A204.1 (cell line): ENCODE measurements around the gene ARHGAP21.
"Not testable (repeated sequence)": the region's sequence is repeated elsewhere in the genome, so short reads cannot be mapped to it uniquely, and the experiment has no call there.

Experiments used
- FAIRE-seq: peaks from 2 replicates; lab custom pipeline; 2012; peaks lifted over from hg19 to GRCh38; lab: Jason Lieb, UNC

Gene ARHGAP21

DNA sequence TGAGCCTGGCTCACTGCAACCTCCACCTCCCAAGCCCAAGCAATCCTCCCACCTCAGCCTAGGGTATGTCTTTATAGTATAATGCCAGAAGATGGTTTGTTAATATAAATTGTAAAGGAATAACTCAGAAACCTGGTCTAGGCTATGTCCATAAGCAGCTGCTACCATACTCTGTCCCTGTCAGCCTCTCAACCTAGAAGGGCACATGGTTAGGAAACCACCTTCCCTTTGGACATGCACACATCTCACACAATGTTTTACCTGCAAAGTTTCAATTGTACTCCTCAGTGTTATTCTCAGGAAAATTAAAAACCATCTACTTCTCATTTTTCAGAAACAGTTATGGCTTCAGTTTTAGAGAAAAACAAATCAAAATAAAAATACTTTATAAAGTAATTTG lies 40.1 kb downstream of the ARHGAP21 start:
- no peak for FAIRE-seq

DNA sequence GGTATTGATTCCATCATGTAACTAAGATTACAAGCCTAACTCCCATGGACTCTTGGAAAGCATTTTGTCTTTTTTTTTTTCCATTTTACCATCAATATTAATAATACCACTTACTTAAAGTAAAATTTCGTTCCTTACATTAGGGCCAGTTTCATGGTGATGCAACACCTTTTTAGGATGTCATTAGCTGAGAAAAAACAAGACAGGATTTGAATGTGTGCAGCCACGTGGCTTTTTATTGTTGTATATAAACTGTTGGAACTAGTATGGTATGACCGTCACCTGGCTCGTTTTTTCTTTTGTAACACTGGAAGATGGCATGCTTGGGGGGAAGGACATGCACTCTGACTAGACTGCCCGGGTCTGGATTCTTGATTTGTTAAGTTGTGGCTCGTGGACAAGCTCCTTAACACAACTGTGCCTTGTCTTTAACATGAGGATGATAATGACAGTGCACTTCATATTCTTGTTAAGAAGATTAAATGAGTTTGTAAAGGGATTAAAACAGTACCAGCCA lies 42.1 kb downstream of the ARHGAP21 start:
- no peak for FAIRE-seq

- FAIRE-seq = no peak
Observed at GRCh38 chr10:24680647-24681524, 42.8 kb downstream of the ARHGAP21 start.

- no peak for FAIRE-seq
Observed at GRCh38 chr10:24678757-24679156, 44.9 kb downstream of the ARHGAP21 start.

DNA sequence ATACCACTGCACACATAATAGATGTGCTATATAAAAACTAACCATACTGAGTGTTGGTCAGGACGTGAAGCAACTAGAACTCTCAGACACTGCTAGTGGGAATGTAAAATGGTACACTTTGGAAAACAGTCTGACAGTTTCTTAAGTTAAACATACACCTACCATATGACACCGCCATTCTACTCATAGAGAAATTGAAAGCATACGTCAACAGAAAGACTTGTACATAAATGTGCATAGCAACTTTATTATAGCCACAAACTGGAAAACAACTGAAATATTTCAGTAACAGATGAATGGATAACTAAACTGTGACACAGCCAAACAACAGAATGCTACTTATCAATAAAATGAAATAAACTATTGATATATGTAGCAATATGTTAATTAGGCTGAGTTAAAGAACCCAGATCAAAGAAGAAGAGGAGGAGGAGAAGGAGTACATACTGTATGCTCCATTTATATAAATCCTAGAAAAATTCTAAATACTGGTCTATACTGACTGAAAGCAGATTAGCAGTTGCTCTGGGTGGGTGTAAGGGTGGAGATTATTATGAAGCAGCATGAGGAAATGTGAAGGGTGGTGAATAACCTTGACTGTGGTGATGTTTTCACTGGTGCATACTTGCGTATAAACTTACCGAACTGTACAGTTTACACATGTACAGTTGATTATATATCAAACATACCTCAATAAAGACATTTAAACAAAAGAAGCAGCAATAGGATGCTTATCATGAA lies 48.6 kb downstream of the ARHGAP21 start:
- FAIRE-seq = no peak

GRCh38 chr10:24670964-24671670 lies 52.6 kb downstream of the ARHGAP21 start:
- FAIRE-seq = no peak

DNA sequence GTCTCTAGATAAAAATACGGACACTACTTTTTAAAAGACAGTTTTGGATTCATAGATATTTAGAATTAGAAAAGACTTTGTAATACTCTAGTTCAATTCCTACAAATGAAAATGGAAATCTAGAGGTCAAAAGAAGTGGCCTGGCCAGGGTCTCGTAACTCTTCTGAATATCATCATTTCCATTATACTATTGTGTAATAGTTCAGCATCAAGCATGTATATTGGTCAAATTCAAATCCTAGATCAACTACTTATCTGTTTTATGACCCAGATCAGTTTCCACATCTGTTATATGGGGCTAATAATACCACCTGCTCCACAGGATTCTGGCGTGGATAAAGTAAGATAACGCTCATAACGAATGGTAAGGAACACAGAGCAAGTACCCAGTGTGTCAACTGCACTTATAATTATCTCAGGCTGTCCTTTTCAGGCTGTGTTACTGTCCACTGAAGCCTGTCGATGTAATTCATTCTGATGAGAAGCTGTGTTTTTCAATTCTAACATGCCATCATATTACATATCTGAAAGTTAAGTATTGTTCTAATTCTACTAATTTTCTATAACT lies 54.3 kb downstream of the ARHGAP21 start:
- no peak for FAIRE-seq

DNA sequence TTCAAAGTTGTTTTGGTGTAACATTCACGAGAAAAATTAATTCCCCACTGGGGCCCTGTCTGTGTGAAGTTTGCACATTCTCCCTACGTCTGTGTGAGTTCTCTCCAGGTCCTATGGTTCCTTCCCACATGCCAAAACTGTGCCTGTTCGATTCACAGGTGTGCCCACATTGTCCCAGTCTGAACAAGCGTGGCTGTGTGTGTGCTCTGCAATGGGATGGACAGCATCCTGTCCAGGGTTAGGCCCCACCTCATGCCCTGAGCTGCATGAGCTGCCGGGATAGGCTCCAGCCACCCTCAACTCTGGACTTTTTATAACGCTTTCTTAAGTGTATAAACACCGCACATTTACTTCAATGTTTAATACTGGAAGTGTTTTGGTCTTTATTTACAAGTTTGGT lies 55.4 kb downstream of the ARHGAP21 start:
- no peak for FAIRE-seq

GRCh38 chr10:24664991-24665390 lies 58.7 kb downstream of the ARHGAP21 start:
- FAIRE-seq = no peak

GRCh38 chr10:24661376-24661775 lies 62.3 kb downstream of the ARHGAP21 start:
- FAIRE-seq = no peak

DNA sequence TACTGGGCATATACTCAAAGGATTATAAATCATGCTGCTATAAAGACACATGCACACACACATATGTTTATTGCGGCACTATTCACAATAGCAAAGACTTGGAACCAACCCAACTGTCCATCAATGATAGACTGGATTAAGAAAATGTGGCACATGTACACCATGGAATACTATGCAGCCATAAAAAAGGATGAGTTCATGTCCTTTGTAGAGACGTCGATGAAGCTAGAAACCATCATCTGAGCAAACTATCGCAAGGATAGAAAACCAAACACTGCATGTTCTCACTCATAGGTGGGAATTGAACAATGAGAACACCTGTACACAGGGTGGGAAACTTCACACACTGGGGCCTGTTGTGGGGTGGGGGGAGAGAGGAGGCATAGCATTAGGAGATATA lies 65.4 kb downstream of the ARHGAP21 start:
- not testable (repeated sequence) for FAIRE-seq

DNA sequence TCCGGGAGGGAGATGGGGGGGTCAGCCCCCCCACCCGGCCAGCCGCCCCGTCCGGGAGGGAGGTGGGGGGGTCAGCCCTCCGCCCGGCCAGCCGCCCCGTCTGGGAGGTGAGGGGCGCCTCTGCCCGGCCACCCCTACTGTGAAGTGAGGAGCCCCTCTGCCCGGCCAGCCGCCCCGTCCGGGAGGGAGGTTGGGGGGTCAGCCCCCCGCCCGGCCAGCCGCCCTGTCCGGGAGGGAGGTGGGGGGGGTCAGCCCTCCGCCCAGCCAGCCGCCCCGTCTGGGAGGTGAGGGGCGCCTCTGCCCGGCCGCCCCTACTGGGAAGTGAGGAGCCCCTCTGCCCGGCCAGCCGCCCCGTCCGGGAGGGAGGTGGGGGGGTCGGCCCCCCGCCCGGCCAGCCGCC lies 67.4 kb downstream of the ARHGAP21 start:
- not testable (repeated sequence) for FAIRE-seq

DNA sequence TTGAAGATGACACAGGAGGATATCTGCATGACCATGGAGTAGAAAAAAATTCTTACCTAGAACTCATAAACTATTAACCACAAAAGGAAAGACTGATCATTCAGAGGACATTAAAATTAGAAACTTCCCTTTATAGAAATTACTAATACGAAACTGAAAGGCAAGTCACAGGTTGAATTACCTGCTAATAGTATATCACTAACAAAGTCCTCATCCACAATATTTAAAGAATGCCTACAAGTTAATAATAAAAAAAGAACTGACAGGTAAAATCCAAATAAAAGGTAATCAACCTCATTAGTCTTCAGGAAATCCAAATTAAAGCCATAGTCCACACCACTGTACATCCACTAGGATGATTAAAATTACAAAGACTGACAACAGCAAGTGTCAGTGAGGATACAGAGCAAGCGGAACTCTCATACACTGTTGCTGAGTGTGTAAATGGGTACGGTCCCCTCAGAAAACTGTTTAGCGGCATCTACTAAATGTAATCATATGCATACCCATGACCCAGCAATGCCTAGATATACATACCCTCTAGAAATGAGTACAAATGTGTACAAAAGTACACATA lies 71.2 kb downstream of the ARHGAP21 start:
- FAIRE-seq = no peak

GRCh38 chr10:24651923-24652322 lies 71.8 kb downstream of the ARHGAP21 start:
- no peak for FAIRE-seq

DNA sequence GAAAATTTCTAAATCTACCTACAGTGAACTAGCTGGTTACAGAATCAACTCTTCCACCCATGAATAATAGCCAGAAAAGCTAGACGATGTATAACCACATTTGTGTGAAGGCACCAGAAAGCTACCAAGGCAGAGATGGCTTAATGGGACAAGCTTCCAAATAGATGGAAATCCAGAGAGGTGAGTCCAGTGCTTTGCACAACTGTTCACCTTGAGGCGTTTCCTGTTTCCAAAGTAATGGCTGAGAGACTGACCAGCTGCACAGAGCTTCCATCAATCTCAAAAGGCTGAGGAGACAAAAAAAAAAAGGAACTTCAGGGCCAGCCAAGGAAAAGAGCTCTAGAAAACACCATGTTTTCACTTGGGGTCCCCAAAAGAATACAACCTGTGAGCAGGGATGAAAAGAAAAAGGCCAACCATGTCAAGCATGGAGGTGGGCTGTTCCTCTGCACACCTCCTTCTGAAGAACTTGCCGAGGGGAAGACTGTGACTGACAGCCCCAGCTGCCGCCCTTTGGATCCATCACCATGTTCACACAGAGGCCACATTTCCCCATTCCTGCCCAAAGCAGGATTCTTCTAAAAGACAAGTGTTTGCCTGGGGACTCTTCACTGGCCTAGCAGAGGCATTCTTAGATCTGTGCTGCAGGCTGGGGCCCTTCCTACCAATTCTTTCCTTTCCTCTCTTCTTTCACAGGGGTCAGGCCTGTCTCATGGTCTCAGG lies 72.9 kb downstream of the ARHGAP21 start:
- FAIRE-seq = no peak

DNA sequence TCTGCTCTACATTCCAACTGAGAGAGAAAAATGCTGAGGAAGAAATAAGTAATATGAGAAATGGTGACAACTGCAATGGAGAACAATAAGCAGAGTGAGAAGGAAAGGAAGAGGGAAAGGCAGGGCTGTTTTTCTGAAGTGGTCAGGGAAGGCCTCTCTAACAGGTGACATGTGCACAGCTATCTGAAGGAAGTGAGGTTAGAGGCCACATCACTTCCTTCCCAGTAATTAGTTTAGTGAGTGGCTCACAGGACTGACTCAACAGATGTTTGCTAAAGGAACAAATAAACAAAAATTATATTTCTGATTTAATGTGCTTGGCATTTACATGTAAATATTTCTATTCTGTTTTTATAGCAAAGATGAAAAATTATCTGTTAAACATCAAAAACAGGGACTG lies 77.9 kb downstream of the ARHGAP21 start:
- peak; percentile 16 for FAIRE-seq

- no peak for FAIRE-seq
Observed at GRCh38 chr10:24645022-24645421, 78.7 kb downstream of the ARHGAP21 start.

- no peak for FAIRE-seq
Observed at GRCh38 chr10:24643679-24644209, 79.9 kb downstream of the ARHGAP21 start.

DNA sequence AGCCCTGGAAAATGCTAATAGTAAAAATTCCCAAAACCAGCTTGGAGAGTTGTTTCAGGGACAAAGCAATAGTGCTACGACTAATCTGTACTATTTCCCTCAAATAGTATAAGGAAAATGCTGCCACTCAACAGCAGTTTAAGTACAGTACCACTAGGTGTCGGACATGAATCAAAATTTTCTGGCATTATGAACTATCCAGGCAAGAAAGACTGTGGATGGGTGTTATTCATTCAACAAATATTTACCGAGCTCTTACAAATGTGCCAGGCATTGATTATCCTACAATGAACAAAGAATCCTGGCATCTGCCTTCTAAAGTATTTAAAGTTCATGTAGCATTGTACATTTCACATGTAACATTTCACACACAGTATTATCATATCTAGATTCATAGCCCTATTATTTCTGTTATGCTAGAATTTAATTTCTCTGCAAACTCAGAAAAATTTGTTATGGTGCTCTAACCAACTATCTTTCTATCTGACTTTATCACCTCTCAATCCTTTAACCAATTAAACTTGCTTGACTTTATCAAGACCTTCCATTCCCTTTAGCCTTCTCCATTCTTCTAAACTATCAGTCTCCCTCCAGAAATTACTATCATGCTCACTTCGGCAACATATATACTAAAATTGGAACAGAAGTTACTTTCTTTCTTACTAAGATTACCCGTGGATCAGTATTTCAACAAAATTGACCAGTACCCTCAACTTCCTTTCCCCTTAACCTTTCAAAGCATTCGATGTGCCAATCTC lies 80.6 kb downstream of the ARHGAP21 start:
- FAIRE-seq = peak; percentile 98

DNA sequence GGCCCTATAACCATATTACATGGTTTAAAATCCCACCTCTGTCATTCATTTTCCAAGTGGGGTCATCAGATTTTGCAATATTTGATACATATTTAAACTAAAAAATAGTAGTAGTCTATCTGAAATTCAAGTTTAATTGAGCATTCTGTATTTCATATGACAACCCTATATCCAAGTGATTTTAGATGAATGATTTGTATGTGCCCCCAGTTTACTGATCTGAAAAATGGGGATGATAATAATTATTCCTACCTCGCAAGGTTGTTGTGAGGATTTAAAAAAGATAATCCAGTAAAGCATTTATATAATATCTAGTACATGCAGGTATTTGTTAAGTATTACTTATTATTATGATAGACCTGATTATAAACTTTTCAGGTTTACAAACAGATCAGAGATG lies 84.6 kb downstream of the ARHGAP21 start:
- FAIRE-seq = no peak
